ENCODE data around the gene KIF13A.
A peak's percentile ranks its signal among the peaks of the same experiment; 100 is the strongest.
"Not testable (repeated sequence)": the region's sequence is repeated elsewhere in the genome, so short reads cannot be mapped to it uniquely, and the experiment has no call there.

The KIF13A gene

DNA sequence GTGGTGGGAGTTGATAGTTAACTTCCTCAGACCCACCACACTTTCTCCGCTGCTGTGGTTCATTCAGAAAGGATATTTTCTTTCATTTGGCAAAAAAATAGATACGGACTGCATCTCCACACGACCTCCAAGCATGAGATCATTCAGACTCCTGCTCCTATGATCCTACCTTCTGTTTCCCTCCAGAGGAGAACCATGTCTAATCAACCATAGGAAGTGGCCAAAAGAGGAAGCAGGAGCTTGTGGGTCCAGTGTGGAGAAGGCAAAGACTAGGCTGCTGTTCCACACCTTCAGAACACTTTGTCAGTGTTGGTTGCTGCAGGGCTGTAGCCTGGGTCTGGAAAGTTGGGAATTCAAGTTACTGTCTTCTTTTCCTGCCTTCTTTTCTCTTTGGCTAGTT is 10.6 kb upstream of the KIF13A start:
- DNase-seq: no peak

DNA sequence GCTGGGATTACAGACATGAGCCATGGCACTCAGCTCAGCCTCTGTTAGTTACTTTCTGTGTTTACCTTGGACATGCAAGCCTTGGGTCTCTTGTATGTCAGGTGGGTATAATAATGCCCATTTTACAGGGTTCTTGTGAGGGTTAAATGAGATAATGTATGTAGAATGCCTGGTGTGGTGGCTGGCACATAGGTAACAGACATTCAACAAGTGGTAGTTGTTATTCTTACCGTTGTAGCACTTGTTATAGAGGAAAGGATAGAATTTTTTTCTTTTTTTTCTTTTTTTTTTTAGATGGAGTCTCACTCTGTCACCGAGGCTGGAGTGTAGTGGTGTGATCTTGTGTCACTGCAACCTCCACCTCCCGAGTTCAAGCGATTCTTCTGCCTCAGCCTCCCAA is 8.0 kb upstream of the KIF13A start:
- no peak for DNase-seq

DNA sequence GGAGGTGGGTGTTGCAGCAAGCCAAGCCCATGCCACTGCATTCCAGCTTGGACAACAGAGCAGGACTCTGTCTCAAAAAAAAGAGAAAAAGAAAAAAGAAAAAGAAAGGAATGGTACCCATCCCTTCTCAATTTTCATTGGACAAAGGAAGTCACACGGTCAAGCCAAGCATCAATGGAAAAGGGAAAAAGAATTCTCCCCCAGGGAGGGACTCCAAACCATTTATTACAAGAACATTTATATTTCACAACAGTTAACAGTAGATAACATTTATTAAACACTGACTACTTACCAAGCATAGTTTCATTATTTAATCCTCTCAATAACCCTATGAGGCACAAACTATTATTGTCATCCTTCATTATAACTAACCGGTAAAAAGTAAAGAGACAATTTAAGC is 6.6 kb upstream of the KIF13A start:
- no peak for DNase-seq

DNA sequence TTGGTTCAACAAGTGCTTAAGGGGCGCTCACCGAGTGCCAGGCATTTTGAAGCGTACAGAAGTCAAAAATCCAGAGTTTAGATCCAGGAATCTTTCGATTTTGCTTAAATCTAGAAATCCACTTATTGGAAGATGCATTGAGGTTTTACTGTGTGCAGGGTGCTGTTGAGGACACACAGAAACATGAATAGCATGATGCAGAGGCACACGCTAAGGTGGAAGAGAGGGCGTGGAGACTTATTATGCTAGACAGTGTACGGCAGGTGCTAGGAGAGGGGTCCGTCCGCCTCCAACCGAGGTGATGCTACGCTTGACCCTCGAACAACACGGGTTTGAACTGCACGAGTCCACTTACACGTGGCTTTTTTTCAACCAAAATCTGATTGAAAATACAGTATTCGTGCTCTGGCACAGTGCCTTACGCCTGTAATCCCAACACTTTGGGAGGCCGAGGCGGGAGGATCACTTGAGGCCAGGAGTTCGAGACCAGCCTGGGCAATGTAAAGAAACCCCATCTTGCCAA is 1.0 kb upstream of the KIF13A start:
- DNase-seq: peak in 1 of 2 experiments; percentile 56

DNA sequence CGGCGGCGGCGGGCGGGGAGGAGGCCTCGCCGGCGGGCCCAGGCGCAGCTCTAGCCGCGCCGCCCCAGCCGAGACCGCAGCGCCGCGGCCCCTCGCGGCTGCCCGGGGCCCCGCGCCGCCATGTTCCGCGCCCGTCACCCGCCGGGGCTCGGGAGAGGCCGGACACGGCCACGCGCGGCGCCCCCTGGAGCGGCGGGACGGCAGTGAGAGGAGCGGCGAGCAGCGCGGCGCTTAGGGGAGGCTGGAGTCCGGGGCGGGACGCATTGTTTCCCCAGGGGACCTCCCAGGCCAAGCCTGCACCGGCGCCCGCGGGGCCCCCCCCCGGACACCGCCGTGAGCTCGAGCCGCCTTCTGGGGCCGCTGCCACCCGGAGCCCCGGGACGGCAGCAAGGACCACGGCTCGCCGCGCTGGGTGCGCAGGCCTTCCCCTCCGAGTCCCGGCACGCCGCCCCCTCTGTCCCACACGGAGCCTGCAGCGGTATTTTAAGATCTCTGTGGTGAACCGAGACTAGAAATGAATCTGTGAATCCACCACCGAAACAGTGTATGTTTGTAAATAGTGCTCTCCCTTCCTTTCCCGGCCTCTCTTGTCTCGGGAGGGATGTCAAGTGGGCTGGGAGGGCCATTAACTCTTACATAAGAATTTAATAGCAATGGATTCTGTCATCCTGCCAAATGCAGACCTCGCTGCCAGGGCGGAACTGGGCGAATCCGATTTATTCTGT is 424 bp upstream of the KIF13A start:
- no peak for DNase-seq

DNA sequence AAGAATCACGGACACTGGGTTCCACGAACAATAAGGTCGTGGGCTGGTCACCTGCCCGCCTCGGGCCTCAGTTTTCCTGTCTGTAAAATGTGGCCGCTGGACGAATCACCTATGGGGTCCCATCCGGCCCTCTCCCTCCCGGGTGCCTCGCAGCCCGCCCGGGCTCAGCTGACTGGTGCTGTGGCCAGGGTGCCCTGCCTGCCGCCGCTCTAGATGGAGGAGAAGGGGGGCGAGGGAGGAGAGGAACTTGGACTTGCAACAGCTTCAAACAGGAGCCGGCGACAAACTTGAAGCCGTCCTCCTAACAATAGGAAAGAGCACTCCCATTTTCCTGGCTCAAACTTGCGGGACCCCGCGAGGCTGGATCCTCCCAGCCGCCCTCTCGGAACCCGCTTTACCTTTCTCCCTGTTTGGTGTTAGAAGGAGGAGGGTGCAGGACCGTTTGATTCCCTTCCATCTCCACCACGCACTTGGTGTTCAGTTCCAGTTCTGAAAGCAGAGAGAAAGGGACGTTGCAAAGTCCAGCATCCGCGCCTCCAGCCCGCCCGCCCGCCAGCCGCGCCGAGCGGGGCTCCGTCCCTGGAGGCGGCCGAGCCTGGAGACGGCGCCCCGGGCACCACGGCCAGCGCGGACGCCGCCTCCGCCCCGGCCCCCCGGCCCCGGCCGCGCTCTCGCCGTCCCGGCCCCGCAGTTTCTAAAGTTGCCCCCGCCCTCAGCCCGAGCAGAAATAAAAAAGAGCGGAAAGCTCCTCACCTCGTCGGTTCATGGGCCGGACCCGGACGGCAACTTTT is 584 bp downstream of the KIF13A start:
- DNase-seq: peak in 1 of 2 experiments; percentile 34

DNA sequence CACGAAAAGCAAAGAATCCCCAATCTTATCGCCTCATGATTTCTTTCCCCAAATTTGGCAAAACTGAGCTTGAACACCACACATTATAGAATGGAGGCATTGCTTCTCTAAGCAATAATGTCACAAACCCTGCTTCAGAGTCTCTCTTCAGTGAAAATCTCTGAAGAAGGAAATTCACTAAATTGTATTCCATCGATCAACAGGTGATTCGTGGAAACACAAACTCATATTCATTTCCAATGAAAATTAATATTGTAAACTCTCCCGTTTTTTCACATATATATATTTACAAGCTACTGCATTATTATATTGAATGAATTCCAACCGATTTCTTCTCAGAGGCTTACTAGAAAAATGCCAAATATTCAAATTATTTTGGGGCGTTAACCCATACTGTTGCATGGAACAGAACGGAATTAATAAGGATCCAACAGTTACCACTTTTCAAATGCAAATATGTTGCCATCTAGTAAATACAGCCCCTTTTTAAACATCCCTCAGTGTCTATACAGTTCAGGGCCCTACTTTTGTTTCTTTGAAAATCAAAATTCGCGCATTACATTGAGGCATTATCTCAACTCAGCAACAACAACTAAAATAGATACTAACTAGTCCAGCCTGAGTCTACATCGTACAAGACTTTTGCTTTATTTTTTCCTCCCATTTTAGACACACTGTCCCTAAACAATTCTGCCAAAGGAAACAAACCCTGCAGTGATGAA is 1.3 kb downstream of the KIF13A start:
- DNase-seq: no peak

DNA sequence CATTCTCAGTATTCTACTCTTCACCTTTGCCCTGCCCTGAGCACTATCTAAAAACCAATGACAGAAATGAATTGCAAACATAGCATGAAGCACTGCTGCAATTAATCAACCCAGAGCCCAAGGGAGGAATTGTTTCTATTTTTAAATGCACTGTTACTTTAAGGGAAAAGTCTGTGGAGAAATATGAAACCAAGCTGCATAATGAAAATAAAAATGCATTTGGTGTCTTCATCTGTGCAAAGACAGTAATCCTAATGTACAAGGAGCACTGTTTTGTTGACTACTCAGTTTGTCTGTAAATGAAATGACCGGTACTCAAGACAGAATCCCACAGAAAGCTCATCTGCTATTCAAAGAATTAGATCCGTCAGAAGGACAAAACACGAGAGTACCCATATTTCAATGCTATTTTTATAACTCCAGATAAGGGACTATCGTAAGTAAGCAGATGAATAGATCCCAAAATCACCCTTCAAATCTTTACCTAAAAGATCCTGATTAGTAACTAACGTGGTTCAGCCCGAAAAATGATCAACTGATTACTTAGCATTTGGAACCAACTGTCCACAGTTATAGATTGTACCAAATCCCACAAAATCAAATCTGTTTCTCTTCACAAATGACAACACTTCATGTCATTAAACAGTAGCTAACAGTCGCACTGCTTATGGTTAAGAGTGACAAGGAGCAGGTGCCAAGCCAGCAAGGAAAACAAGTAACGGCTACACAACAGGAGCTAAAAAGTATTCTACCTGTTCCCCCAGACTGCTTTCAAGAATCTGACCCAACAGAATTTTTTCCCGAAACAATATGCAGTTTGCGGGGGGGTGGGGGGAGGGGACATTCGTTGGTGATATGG is 2.4 kb downstream of the KIF13A start:
- DNase-seq: peak in 1 of 2 experiments; percentile 1

DNA sequence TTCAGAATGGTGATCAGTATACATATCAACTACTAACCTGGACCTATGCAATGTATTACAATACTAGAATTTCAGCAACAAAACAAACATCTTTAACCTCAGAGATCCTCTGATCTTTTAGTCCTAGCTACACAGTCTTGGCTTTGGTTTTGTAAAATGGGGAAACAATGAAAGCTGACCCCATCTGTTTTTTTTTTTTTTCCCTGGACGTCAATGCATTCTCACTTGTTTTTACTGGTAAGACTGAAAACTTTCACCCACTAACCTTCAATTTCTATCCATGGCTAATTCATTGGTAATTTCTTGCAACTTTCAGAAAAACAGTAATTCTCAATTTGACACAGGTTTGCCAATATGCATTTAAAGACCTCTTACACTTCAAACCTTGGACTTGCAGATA is 3.0 kb downstream of the KIF13A start:
- DNase-seq: no peak

DNA sequence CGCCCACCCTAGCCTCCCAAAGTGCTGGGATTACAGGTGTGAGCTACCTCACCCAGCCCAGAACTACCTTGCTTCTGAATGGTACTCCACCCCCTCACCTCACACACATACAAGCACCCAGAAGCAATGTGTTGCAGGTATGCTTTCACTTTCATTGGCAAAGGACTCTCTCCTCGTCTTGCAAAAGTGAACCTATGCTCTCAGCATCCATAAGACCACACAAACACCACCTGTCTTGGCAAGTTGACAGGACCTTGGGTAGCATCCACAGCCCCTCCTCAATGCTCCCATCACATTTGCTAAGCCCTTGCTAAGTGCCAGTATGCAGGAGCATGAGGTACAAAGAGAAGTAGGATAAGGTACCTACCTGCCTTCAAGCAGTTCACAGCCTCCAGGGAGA is 3.7 kb downstream of the KIF13A start:
- DNase-seq: no peak

DNA sequence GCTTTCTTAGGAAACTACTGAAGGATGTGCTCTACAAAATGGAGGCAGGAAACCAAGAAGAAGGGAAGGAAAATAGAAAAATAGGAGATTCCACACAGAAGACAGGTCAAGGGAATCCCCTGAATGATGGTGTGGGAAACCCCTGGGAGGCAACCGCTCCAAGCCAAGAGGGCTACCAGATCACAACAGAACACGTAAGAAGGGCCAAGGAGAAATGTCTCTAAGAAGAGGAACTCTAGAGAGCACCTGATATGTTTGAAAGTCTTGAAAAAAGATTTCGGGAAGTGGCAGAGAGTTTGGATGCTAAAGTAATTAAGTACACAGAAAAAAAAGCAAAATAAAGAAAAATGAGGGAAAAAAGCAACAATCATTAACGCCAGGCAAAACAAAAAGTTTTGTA is 7.1 kb downstream of the KIF13A start:
- no peak for DNase-seq

DNA sequence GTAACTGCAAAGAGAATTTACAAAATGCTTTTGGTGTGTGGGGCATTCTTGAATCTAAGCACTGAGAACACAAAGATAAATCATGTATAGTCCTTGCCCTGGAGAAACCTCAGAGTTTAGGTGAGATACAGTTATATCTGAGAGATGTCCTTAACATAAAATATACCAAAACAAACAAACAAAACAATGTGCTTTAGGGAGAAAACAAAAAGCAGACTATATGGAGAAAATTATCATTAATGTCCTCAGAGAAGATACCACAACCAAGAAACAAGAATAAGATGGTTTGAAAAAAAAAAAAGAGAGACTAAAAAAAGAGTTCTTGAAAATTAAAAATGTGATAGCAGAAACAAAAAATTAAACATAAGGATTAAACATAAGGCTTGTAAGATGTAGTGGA is 8.0 kb downstream of the KIF13A start:
- DNase-seq: no peak

DNA sequence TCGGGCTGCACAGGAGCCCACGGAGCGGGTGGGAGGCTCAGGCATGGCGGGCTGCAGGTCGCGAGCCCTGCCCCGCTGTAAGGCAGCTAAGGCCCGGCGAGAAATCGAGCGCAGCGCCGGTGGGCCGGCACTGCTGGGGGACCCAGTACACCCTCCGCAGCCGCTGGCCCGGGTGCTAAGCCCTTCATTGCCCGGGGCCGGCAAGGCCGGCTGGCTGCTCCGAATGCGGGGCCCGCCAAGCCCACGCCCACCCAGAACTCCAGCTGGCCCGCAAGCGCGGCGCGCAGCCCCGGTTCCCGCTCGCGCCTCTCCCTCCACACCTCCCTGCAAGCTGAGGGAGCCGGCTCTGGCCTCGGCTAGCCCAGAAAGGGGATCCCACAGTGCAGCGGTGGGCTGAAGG is 11.2 kb downstream of the KIF13A start:
- not testable (repeated sequence) for DNase-seq

DNA sequence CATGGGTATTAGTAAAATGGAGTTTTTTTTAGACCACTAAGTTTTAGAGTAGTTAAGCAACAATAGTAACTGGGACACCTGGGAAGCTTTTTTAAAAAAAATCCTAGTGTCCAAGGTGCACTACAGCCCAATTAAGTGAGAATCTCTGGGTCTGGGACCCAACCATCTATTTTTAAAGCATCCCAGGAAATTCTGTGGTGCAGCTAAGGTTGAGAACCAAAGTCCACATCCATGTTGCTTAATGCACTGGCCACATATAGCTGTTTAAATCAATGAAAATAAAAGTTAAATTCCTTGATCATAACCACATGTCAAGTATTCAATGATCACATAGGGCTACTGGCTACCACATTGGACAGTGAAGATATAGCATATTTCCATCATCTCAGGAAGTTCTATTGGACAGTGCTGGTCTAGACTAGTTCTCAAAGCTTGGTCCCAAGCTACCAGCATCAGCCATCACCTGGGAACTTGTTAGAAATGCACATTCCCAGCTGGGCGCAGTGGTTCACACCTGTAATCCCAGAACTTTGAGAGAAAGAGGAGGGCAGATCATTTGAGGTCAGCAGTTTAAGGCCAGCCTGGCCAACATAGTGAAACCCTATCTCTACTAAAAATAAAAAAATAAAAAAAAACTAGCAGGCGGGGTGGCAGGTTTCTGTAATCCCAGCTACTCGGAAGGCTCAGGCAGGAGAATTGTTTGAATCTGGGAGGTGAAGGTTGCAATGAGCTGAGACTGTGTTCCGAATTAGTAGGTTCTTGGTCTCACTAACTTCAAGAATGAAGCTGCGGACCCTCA is 12.7 kb downstream of the KIF13A start:
- no peak for DNase-seq

DNA sequence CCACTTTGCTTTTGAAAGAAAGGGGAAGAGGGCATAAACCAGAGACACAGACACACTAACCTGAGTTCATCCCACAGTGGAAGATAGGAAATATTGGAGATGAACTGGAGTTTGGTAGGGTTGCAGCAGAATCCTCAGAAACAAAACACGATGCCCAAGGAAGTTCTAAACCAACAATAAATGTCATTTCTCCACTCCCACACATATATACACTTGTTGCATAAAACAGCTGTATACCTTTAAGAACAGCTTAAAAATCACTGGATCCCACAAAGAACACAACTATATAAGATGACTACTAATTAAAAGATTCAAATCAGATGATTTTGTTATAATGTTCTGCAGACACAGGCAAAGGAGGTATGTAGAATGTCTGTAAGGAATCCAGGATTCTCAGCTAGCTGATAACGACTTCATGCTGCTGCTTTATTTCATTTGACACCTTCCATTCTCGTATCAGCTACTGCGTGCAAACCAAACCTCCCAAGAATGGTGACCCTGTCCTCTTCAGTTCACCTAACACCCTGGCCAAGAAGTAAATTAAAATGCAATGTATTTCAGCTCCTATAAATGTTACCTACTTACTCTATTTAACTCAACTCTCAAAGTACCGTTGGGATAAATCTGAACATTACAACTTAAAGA is 14.3 kb downstream of the KIF13A start:
- DNase-seq: no peak

DNA sequence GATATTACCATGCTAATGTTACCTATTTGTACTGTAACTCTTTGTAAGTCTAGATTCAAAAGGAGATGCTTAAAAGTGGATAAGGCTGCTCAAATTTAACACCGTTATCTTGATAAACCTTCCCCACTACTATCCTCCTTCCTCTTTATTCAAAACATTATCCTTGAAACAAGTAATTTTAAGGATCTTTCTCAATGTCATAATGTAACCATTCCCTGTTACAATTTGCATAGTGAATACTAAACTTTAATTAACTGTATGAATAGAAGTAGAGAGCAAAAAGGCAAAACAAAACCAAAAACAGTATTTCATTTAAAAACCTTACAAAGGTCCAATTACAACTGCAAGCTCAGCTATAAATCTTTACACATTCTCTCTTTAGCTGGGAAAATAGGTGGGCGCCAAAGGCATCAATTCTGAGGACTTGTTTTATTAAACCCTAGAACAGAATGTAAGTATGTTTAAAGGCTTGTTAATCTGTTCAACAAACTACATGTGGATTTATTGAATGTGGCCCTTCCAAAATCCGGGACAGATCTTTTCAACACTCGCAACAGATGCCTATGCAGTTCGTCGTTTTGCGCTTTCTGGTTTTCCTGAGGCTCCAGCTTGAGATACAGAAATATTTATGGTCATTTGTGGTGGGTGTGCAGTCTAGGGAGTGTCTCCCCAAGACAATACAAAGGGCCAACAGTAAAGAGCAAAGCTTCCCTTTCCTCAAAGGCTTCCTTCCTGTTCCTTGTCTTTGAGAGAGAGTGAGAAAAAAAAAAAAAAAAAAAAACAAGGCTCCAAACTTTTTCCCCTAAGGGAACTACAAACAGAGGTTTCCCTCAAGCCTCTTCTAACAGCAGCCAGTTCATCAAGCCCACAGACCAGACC is 15.1 kb downstream of the KIF13A start:
- no peak for DNase-seq

DNA sequence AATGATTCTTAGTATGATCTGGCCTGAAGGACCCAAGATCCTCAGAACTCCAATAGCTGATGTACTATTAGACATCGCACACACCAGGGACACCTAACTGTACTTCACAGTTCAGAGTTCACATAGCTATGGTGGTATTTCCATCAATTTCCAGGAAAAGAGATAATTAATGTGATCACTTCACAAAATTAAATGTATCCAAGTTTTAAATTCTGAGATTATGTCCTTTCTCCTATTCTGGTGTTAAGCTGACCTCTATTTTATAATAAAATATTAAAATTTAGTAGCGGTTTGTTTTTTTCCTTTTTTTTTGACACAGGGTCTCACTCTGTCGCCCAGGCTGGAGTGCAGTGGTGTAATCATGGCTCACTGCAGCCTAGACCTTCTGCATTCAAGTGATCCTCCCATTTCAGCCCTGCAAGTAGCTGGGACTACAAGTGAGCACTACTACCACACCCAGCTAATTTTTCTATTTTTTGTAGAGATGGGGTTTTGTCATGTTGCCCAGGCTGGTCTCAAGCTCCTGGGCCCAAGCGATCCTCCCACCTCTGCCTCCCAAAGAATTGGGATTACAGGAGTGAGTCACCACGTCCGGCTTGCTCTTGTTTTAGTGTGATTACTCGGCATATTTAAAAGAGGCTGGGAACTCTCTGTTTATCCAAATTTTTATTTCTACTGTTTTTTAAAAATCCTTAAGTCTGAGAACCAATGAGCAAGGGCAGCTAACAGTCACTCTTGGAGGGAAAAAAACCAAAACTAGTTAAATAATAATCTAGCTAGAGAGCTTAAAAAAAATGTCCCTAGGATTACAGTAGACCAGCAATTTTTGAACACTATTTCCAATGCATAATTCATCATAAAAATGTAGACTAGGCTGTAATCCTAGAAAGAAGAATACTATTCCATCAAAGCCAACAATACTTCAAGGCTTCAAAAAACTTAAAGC is 16.0 kb downstream of the KIF13A start:
- no peak for DNase-seq

DNA sequence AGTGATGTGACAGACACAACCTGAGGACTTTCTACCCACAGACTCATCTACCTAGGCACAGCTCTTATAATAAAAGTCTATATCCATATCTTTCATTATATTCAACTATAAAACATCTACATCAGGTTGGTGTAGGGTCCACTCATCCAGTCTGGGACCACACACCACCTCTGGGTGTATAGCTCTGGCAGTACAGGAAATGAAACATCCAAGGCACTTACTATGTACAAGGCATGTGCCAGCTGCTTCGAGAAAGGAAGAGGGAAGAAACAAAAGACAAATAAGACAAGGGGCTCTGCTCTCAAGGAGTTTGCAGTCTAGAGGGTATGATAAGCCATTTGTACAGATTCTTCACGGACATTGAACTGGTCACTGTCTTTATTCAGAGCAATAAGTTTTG is 18.6 kb downstream of the KIF13A start:
- no peak for DNase-seq
